22Rv1 (cell line): ENCODE results near the gene IL24.

Experiments
- CTCF ChIP-seq: fragments of 450-650 bp; IDR thresholded peaks from 2 replicates; pipeline ENCODE4 v1.5.1; 2017; ENCODE audit warnings: mild to moderate bottlenecking
- ZFX ChIP-seq: fragments of 450-650 bp; IDR thresholded peaks from 2 replicates; pipeline ENCODE4 v1.6.1; 2017; ENCODE audit warnings: antibody characterized with exemption, borderline replicate concordance

- TF ChIP-seq CTCF, result no peak
- no peak for TF ChIP-seq ZFX
Measured at GRCh38 chr1:206923009-206923960, 26.0 kb downstream of the IL24 start.
